ENCODE results near the gene HGFAC. TPM values are rescaled to one million over a fixed set of nuclear protein-coding genes. Genes with fewer than 3 reads are reported as not detected.
A peak's percentile ranks its signal among the peaks of the same experiment; 100 is the strongest.

The HGFAC gene
- total and polyA plus RNA-seq, 4 experiments from 2014 or later = 0.17 TPM; not detected in 3

- Histone ChIP-seq H3K27me3 (ENCODE audit: insufficient read depth, low read length) (no peaks in the 10 kb centered on the region), H3K4me1 (ENCODE audit: insufficient read depth, low read length) (peaks cover 7% of the 10 kb centered on the region)
Measured at GRCh38 chr4:3485011-3485791, 43.4 kb downstream of the HGFAC start.

GRCh38 chr4:3485886-3486540 is 44.2 kb downstream of the HGFAC start:
- Mint-ChIP-seq H3K27ac (no peak overlapping the region), H3K27me3 (peaks cover 10 to 16% of the 10 kb centered on the region in 2 donors), H3K4me3 (no peak overlapping the region), H3K36me3 (no peaks in the 10 kb centered on the region), H3K9me3 (peaks cover 0 to 4% (median 0%) of the 10 kb centered on the region in 8 donors), H3K4me1 (peaks cover 0 to 4% (median under 1%) of the 10 kb centered on the region in 4 donors)
- no peak overlapping the region for H3K27ac ChIP-seq (ENCODE audit: low read depth, low read length)
- H3K36me3 ChIP-seq (ENCODE audit: insufficient read depth, low read length) = no peaks in the 10 kb centered on the region
- H3K4me3 ChIP-seq (ENCODE audit: low read length in 2 of 2) = no peak overlapping the region
- no peak for DNase-seq
- H3K27me3 ChIP-seq (ENCODE audit: insufficient read depth, low read length) = no peaks in the 10 kb centered on the region
- ChIA-PET CTCF (ENCODE audit: partially characterized antibody) (no interaction called here), POLR2A (ENCODE audit: partially characterized antibody) (no interaction called here)
- peaks cover 7% of the 10 kb centered on the region for H3K4me1 ChIP-seq (ENCODE audit: insufficient read depth, low read length)
- no peaks in the 10 kb centered on the region for H3K9me3 ChIP-seq (ENCODE audit: control insufficient read depth in 1 of 2, low read length in 2 of 2)
- intact Hi-C loops (cut with micrococcal nuclease) = no loop called here

More at GRCh38 chr4:3485011-3485791, 43.4 kb downstream of the HGFAC start:
- peaks cover 0 to 4% (median under 1%) of the 10 kb centered on the region in 4 donors for H3K4me1 Mint-ChIP-seq
- peak overlapping the region in 3 of 8 donors; percentile 12 to 55 (median 35) for H3K4me3 Mint-ChIP-seq
- no peak for DNase-seq
- Histone ChIP-seq H3K36me3 (ENCODE audit: insufficient read depth, low read length) (no peaks in the 10 kb centered on the region), H3K27ac (ENCODE audit: low read depth, low read length) (no peak overlapping the region), H3K4me3 (ENCODE audit: low read length in 2 of 2) (no peak overlapping the region), H3K9me3 (ENCODE audit: control insufficient read depth in 1 of 2, low read length in 2 of 2) (no peaks in the 10 kb centered on the region)
- H3K9me3 Mint-ChIP-seq = peaks cover 0 to 4% (median 0%) of the 10 kb centered on the region in 8 donors
- intact Hi-C loops (cut with micrococcal nuclease) = no loop called here
- no peaks in the 10 kb centered on the region for H3K36me3 Mint-ChIP-seq
- no peak overlapping the region for H3K27ac Mint-ChIP-seq
- peaks cover 12 to 22% of the 10 kb centered on the region in 2 donors for H3K27me3 Mint-ChIP-seq
- CTCF ChIA-PET (ENCODE audit: partially characterized antibody) = no interaction called here
- POLR2A ChIA-PET (ENCODE audit: partially characterized antibody) = no interaction called here

DNA sequence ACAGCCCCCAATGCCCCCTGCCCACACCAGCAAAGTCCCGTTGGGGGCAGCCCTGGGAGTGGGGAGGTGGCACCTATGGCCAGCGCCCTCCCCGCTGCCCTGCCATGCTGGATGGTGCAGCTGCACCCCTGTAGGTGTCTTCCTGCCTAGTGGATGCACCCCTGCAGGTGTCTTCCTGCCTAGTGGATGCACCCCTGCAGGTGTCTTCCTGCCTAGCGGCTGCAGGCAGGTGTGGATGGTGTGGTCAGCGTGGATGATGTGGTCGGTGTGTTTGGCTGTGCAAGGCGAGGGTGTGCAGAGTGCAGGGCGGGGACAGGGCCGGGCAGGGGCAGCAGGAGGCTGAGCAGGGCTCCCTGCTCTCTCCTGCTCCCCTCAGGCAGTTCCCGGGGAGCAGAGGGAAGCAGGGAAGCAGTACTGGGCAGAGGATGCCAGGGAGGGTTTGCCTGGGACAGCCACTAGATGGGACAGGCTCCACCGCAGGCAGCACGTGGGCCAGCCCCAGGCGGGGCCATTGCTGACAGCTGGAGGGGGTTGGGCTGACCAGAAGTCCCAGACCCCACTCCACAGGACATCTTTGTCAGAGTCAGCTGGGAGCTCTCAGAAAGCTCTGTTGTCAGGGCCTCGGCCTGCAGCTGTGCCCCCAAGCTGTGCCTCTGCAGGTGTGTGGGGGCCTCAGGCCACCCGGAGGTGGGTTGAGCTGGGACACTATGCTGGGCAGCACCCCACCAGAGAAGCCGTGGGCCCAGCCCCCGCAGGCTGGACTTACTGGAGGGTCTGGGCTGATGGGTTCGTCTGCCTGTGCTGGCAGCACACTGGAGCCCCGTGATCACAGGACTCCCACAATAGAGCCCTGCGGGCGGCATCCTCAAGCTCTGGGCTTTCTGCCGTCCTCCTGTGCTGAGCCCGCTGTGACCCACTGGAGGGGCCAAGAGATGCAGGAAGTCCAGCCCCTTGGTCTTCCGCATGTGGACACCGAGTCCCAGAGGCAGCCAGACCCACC is 45.1 kb downstream of the HGFAC start:
- peaks cover 7% of the 10 kb centered on the region for H3K4me1 ChIP-seq (ENCODE audit: insufficient read depth, low read length)
- no peaks in the 10 kb centered on the region for H3K27me3 ChIP-seq (ENCODE audit: insufficient read depth, low read length)
- peak overlapping the region in 1 of 7 donors; percentile 60 for H3K27ac Mint-ChIP-seq
- H3K9me3 Mint-ChIP-seq = peaks cover 0 to 4% (median 0%) of the 10 kb centered on the region in 8 donors
- no peak overlapping the region for H3K4me3 Mint-ChIP-seq
- H3K4me1 Mint-ChIP-seq = peaks cover 0 to 4% (median under 1%) of the 10 kb centered on the region in 4 donors
- CTCF ChIA-PET (ENCODE audit: partially characterized antibody) = no interaction called here
- no peak for DNase-seq
- no peaks in the 10 kb centered on the region for H3K9me3 ChIP-seq (ENCODE audit: control insufficient read depth in 1 of 2, low read length in 2 of 2)
- POLR2A ChIA-PET (ENCODE audit: partially characterized antibody) = no interaction called here
- no peak overlapping the region for H3K27ac ChIP-seq (ENCODE audit: low read depth, low read length)
- H3K36me3 ChIP-seq (ENCODE audit: insufficient read depth, low read length) = no peaks in the 10 kb centered on the region
- H3K36me3 Mint-ChIP-seq = no peaks in the 10 kb centered on the region
- intact Hi-C loops (cut with micrococcal nuclease) = no loop called here
- peaks cover 6 to 16% of the 10 kb centered on the region in 2 donors for H3K27me3 Mint-ChIP-seq
- no peak overlapping the region for H3K4me3 ChIP-seq (ENCODE audit: low read length in 2 of 2)

DNA sequence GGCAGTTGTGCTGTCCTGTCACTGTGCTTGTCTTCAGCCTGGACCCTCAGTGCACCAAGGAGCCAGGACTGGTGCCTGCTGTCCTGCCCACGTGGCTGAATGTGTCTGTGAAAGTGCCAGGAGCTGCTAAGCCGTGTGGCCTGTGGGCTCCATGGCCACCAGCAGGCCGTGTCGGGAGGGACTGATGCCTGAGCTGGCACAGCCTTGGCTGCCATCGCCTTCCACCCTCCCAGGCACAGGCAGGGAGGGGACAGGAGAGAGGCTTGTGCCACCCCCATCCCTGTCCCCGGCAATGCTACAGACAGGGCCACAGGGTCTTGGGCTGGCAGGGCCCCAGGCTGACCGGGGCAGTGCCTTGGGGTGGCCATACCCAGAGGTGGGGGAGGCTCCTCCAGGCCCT is 46.1 kb downstream of the HGFAC start:
- H3K36me3 ChIP-seq (ENCODE audit: insufficient read depth, low read length) = no peaks in the 10 kb centered on the region
- intact Hi-C loops (cut with micrococcal nuclease) = no loop called here
- no peak overlapping the region for H3K27ac ChIP-seq (ENCODE audit: low read depth, low read length)
- CTCF ChIA-PET (ENCODE audit: partially characterized antibody) = no interaction called here
- no peaks in the 10 kb centered on the region for H3K9me3 ChIP-seq (ENCODE audit: control insufficient read depth in 1 of 2, low read length in 2 of 2)
- POLR2A ChIA-PET (ENCODE audit: partially characterized antibody) = no interaction called here
- Mint-ChIP-seq H3K27me3 (peaks cover 7 to 20% of the 10 kb centered on the region in 2 donors), H3K36me3 (no peaks in the 10 kb centered on the region), H3K27ac (no peak overlapping the region), H3K4me1 (peaks cover 0 to 4% (median under 1%) of the 10 kb centered on the region in 4 donors), H3K9me3 (peaks cover 0 to 4% (median 0%) of the 10 kb centered on the region in 8 donors), H3K4me3 (no peak overlapping the region)
- H3K27me3 ChIP-seq (ENCODE audit: insufficient read depth, low read length) = no peaks in the 10 kb centered on the region
- H3K4me1 ChIP-seq (ENCODE audit: insufficient read depth, low read length) = peaks cover 7% of the 10 kb centered on the region
- DNase-seq = no peak
- H3K4me3 ChIP-seq (ENCODE audit: low read length in 2 of 2) = no peak overlapping the region

- no peaks in the 10 kb centered on the region for H3K27me3 ChIP-seq (ENCODE audit: insufficient read depth, low read length)
- H3K9me3 Mint-ChIP-seq = peaks cover 0 to 4% (median 0%) of the 10 kb centered on the region in 8 donors
- no peak for DNase-seq
- peaks cover 7% of the 10 kb centered on the region for H3K4me1 ChIP-seq (ENCODE audit: insufficient read depth, low read length)
- no peak overlapping the region for H3K4me3 Mint-ChIP-seq
- CTCF ChIA-PET (ENCODE audit: partially characterized antibody) = no interaction called here
- peaks cover 7 to 20% of the 10 kb centered on the region in 2 donors for H3K27me3 Mint-ChIP-seq
- no peak overlapping the region for H3K27ac Mint-ChIP-seq
- H3K4me1 Mint-ChIP-seq = peaks cover 0 to 4% (median under 1%) of the 10 kb centered on the region in 4 donors
- no peak overlapping the region for H3K27ac ChIP-seq (ENCODE audit: low read depth, low read length)
- POLR2A ChIA-PET (ENCODE audit: partially characterized antibody) = no interaction called here
- no peaks in the 10 kb centered on the region for H3K9me3 ChIP-seq (ENCODE audit: control insufficient read depth in 1 of 2, low read length in 2 of 2)
- intact Hi-C loops (cut with micrococcal nuclease) = no loop called here
- no peak overlapping the region for H3K4me3 ChIP-seq (ENCODE audit: low read length in 2 of 2)
- H3K36me3 Mint-ChIP-seq = no peaks in the 10 kb centered on the region
- H3K36me3 ChIP-seq (ENCODE audit: insufficient read depth, low read length) = no peaks in the 10 kb centered on the region
Measured at GRCh38 chr4:3488820-3489219, 47.1 kb downstream of the HGFAC start.

- H3K27me3 ChIP-seq (ENCODE audit: insufficient read depth, low read length) = no peaks in the 10 kb centered on the region
- no peak overlapping the region for H3K4me3 ChIP-seq (ENCODE audit: low read length in 2 of 2)
- no peak for DNase-seq
- ChIA-PET CTCF (ENCODE audit: partially characterized antibody) (interaction anchor here (0.9 kb wide), 1 partner anchor 9 kb away, joined by 3 read pairs; no protein-coding TSS in a partner anchor), POLR2A (ENCODE audit: partially characterized antibody) (no interaction called here)
- H3K9me3 ChIP-seq (ENCODE audit: control insufficient read depth in 1 of 2, low read length in 2 of 2) = no peaks in the 10 kb centered on the region
- peaks cover 8 to 20% of the 10 kb centered on the region in 2 donors for H3K27me3 Mint-ChIP-seq
- no peak overlapping the region for H3K4me3 Mint-ChIP-seq
- peaks cover 0 to 4% (median under 1%) of the 10 kb centered on the region in 4 donors for H3K4me1 Mint-ChIP-seq
- H3K4me1 ChIP-seq (ENCODE audit: insufficient read depth, low read length) = peaks cover 7% of the 10 kb centered on the region
- no peaks in the 10 kb centered on the region for H3K36me3 Mint-ChIP-seq
- peaks cover 0 to 4% (median 0%) of the 10 kb centered on the region in 8 donors for H3K9me3 Mint-ChIP-seq
- intact Hi-C loops (cut with micrococcal nuclease) = no loop called here
- no peaks in the 10 kb centered on the region for H3K36me3 ChIP-seq (ENCODE audit: insufficient read depth, low read length)
- peak overlapping the region in 1 of 7 donors; percentile 72 for H3K27ac Mint-ChIP-seq
- H3K27ac ChIP-seq (ENCODE audit: low read depth, low read length) = no peak overlapping the region
Measured at GRCh38 chr4:3489451-3489962, 47.7 kb downstream of the HGFAC start.

All from CD4-positive, alpha-beta memory T cell (primary cell).